GM12892 (cell line): Measurements from ENCODE around the gene USP47.

Source experiments
- POLR2A ChIP-seq: IDR thresholded peaks from 2 replicates; pipeline ENCODE4 v1.6.1; 2011; ENCODE audit warnings: low read depth, low read length, control low read depth
- POLR2AphosphoS5 ChIP-seq: IDR thresholded peaks from 2 replicates; pipeline ENCODE4 v1.6.1; 2011; ENCODE audit warnings: low read depth, low read length, control low read depth

- no peak for TF ChIP-seq POLR2A
- no peak for TF ChIP-seq POLR2AphosphoS5
Measured at GRCh38 chr11:11968511-11969280, 126.9 kb downstream of the USP47 start.
